ENCODE measurements around the gene SCYL1.
"Not testable (repeated sequence)": the region's sequence is repeated elsewhere in the genome, so short reads cannot be mapped to it uniquely, and the experiment has no call there.

Gene SCYL1

GRCh38 chr11:65506290-65506771 is 18.6 kb upstream of the SCYL1 start:
- no peak for DNase-seq (ENCODE audit: low read depth)

GRCh38 chr11:65506772-65507505 is 17.9 kb upstream of the SCYL1 start:
- DNase-seq (ENCODE audit: low read depth) = no peak

- not testable (repeated sequence) for DNase-seq (ENCODE audit: low read depth)
Measured at GRCh38 chr11:65512311-65512710, 12.6 kb upstream of the SCYL1 start.

GRCh38 chr11:65516135-65516968 is 8.5 kb upstream of the SCYL1 start:
- DNase-seq (ENCODE audit: low read depth) = no peak

- DNase-seq (ENCODE audit: low read depth) = not testable (repeated sequence)
Measured at GRCh38 chr11:65518941-65519549, 5.8 kb upstream of the SCYL1 start.

GRCh38 chr11:65521777-65522521 is 2.9 kb upstream of the SCYL1 start:
- DNase-seq (ENCODE audit: low read depth) = not testable (repeated sequence)

GRCh38 chr11:65522718-65523630 is 1.9 kb upstream of the SCYL1 start:
- DNase-seq (ENCODE audit: low read depth) = not testable (repeated sequence)

GRCh38 chr11:65523631-65523968 is 1.3 kb upstream of the SCYL1 start:
- DNase-seq (ENCODE audit: low read depth) = not testable (repeated sequence)

GRCh38 chr11:65524014-65524740 is 706 bp upstream of the SCYL1 start:
- DNase-seq (ENCODE audit: low read depth) = no peak

- no peak for DNase-seq (ENCODE audit: low read depth)
Measured at GRCh38 chr11:65525546-65526480, 930 bp downstream of the SCYL1 start.

GRCh38 chr11:65526744-65527143 is 1.9 kb downstream of the SCYL1 start:
- no peak for DNase-seq (ENCODE audit: low read depth)

GRCh38 chr11:65528819-65529350 is 4.0 kb downstream of the SCYL1 start:
- DNase-seq (ENCODE audit: low read depth) = no peak

GRCh38 chr11:65529475-65530156 is 4.7 kb downstream of the SCYL1 start:
- DNase-seq (ENCODE audit: low read depth) = no peak

GRCh38 chr11:65530157-65530496 is 5.2 kb downstream of the SCYL1 start:
- no peak for DNase-seq (ENCODE audit: low read depth)

- DNase-seq (ENCODE audit: low read depth) = no peak
Measured at GRCh38 chr11:65532388-65533064, 7.6 kb downstream of the SCYL1 start.

- DNase-seq (ENCODE audit: low read depth) = no peak
Measured at GRCh38 chr11:65535102-65535501, 10.2 kb downstream of the SCYL1 start.

- no peak for DNase-seq (ENCODE audit: low read depth)
Measured at GRCh38 chr11:65536412-65537295, 11.8 kb downstream of the SCYL1 start.

Data from EH (cell line).